Stimulated activated naive CD8-positive, alpha-beta T cell treated with anti-CD3 and anti-CD28 coated beads, Interleukin-15, Interleukin-2, amounts not matched to agents 100 U/mL and 50 U/mL, for 24 hours (primary cell): Measurements from ENCODE around the gene EIF4A3.
"Not testable (repeated sequence)": the region's sequence is repeated elsewhere in the genome, so short reads cannot be mapped to it uniquely, and the experiment has no call there.

Experiments used
- ATAC-seq: fragments of 150-1000 bp; cut with Tn5 transposase; one replicate; pipeline ENCODE4 v1.10.0; 2021
- DNase-seq: peaks from one replicate; pipeline ENCODE4 v3.0.0; 2021

The EIF4A3 gene

GRCh38 chr17:80099291-80100034, 47.5 kb downstream of the EIF4A3 start:
- DNase-seq (no peak), ATAC-seq (no peak)

GRCh38 chr17:80097844-80098691, 48.9 kb downstream of the EIF4A3 start:
- DNase-seq (no peak), ATAC-seq (no peak)

GRCh38 chr17:80097127-80097621, 49.8 kb downstream of the EIF4A3 start:
- DNase-seq (no peak), ATAC-seq (no peak)

- ATAC-seq (no peak), DNase-seq (no peak)
Observed at GRCh38 chr17:80096561-80097021, 50.3 kb downstream of the EIF4A3 start.

GRCh38 chr17:80095844-80096475, 51.0 kb downstream of the EIF4A3 start:
- no peak for ATAC-seq
- no peak for DNase-seq

- no peak for DNase-seq
- ATAC-seq: no peak
Observed at GRCh38 chr17:80095038-80095843, 51.7 kb downstream of the EIF4A3 start.

- ATAC-seq (no peak), DNase-seq (no peak)
Observed at GRCh38 chr17:80092959-80093358, 54.0 kb downstream of the EIF4A3 start.

GRCh38 chr17:80091376-80091775, 55.6 kb downstream of the EIF4A3 start:
- DNase-seq: no peak
- no peak for ATAC-seq

GRCh38 chr17:80090164-80090563, 56.8 kb downstream of the EIF4A3 start:
- not testable (repeated sequence) for DNase-seq, ATAC-seq

GRCh38 chr17:80089762-80090161, 57.2 kb downstream of the EIF4A3 start:
- DNase-seq: no peak
- ATAC-seq: no peak

- ATAC-seq (no peak), DNase-seq (no peak)
Observed at GRCh38 chr17:80087346-80088265, 59.3 kb downstream of the EIF4A3 start.

GRCh38 chr17:80086616-80087015, 60.3 kb downstream of the EIF4A3 start:
- no peak for DNase-seq
- ATAC-seq: no peak

GRCh38 chr17:80086081-80086480, 60.8 kb downstream of the EIF4A3 start:
- DNase-seq: no peak
- no peak for ATAC-seq

- DNase-seq: no peak
- ATAC-seq: no peak
Observed at GRCh38 chr17:80084773-80085172, 62.2 kb downstream of the EIF4A3 start.
